HL-60 (cell line): Measurements from ENCODE around the gene GPC5.

Experiments
- GABPA ChIP-seq: IDR thresholded peaks from 2 replicates; pipeline ENCODE4 v1.6.1; 2012; ENCODE audit warnings: low read depth
- POLR2AphosphoS5 ChIP-seq: IDR thresholded peaks from 2 replicates; pipeline ENCODE4 v1.6.1; 2012; ENCODE audit warnings: low read depth
- TF ChIP-seq, protein P1 (sequence below): IDR thresholded peaks from 2 replicates; pipeline ENCODE4 v1.6.1; 2012; ENCODE audit warnings: low read depth; ENCODE audit not compliant: insufficient replicate concordance
- TF ChIP-seq, protein P2 (sequence below): IDR thresholded peaks from one replicate; pipeline ENCODE4 v1.5.1; 2011; ENCODE audit warnings: low read length, control low read depth, inconsistent platforms; ENCODE audit not compliant: insufficient read depth

- TF ChIP-seq POLR2AphosphoS5 (no peak), GABPA (no peak)
- TF ChIP-seq, protein P1, sequence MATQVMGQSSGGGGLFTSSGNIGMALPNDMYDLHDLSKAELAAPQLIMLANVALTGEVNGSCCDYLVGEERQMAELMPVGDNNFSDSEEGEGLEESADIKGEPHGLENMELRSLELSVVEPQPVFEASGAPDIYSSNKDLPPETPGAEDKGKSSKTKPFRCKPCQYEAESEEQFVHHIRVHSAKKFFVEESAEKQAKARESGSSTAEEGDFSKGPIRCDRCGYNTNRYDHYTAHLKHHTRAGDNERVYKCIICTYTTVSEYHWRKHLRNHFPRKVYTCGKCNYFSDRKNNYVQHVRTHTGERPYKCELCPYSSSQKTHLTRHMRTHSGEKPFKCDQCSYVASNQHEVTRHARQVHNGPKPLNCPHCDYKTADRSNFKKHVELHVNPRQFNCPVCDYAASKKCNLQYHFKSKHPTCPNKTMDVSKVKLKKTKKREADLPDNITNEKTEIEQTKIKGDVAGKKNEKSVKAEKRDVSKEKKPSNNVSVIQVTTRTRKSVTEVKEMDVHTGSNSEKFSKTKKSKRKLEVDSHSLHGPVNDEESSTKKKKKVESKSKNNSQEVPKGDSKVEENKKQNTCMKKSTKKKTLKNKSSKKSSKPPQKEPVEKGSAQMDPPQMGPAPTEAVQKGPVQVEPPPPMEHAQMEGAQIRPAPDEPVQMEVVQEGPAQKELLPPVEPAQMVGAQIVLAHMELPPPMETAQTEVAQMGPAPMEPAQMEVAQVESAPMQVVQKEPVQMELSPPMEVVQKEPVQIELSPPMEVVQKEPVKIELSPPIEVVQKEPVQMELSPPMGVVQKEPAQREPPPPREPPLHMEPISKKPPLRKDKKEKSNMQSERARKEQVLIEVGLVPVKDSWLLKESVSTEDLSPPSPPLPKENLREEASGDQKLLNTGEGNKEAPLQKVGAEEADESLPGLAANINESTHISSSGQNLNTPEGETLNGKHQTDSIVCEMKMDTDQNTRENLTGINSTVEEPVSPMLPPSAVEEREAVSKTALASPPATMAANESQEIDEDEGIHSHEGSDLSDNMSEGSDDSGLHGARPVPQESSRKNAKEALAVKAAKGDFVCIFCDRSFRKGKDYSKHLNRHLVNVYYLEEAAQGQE = no peak
- TF ChIP-seq, protein P2, sequence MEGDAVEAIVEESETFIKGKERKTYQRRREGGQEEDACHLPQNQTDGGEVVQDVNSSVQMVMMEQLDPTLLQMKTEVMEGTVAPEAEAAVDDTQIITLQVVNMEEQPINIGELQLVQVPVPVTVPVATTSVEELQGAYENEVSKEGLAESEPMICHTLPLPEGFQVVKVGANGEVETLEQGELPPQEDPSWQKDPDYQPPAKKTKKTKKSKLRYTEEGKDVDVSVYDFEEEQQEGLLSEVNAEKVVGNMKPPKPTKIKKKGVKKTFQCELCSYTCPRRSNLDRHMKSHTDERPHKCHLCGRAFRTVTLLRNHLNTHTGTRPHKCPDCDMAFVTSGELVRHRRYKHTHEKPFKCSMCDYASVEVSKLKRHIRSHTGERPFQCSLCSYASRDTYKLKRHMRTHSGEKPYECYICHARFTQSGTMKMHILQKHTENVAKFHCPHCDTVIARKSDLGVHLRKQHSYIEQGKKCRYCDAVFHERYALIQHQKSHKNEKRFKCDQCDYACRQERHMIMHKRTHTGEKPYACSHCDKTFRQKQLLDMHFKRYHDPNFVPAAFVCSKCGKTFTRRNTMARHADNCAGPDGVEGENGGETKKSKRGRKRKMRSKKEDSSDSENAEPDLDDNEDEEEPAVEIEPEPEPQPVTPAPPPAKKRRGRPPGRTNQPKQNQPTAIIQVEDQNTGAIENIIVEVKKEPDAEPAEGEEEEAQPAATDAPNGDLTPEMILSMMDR = no peak
These were observed 535.9 kb downstream of the GPC5 start for GRCh38 chr13:91934354-91934753.
